Measurements from ENCODE around the gene PLRG1. TPM values are rescaled to one million over a fixed set of nuclear protein-coding genes. Genes with fewer than 3 reads are reported as not detected.

PLRG1 gene
- total and polyA plus RNA-seq, 4 donors, result 47.0 to 62.6 (median 60.6) TPM

GRCh38 chr4:154534296-154534695 is 15.9 kb downstream of the PLRG1 start:
- Histone ChIP-seq H3K4me3 (no peak overlapping the region), H3K9ac (ENCODE audit: insufficient read depth in 1 of 2, low read length in 2 of 2) (no peak overlapping the region), H3K4me1 (ENCODE audit: control insufficient read depth in 5 of 5, insufficient read depth in 5 of 5, low read length in 5 of 5) (peaks cover 0 to 5% (median 0%) of the 10 kb centered on the region in 5 donors), H3K9me3 (ENCODE audit: control insufficient read depth in 4 of 4, insufficient read depth in 3 of 4, low read length in 3 of 4) (no peaks in the 10 kb centered on the region), H3K36me3 (ENCODE audit: control insufficient read depth in 4 of 4, insufficient read depth in 4 of 4, low read length in 4 of 4) (peaks cover 6 to 19% (median 14%) of the 10 kb centered on the region in 4 donors), H3K27me3 (ENCODE audit: control insufficient read depth in 3 of 3, insufficient read depth in 3 of 3, low read length in 2 of 3) (no peaks in the 10 kb centered on the region), H3K27ac (ENCODE audit: low read depth in 1 of 2, low read length in 1 of 2) (no peak overlapping the region)
- TF ChIP-seq, protein P1, sequence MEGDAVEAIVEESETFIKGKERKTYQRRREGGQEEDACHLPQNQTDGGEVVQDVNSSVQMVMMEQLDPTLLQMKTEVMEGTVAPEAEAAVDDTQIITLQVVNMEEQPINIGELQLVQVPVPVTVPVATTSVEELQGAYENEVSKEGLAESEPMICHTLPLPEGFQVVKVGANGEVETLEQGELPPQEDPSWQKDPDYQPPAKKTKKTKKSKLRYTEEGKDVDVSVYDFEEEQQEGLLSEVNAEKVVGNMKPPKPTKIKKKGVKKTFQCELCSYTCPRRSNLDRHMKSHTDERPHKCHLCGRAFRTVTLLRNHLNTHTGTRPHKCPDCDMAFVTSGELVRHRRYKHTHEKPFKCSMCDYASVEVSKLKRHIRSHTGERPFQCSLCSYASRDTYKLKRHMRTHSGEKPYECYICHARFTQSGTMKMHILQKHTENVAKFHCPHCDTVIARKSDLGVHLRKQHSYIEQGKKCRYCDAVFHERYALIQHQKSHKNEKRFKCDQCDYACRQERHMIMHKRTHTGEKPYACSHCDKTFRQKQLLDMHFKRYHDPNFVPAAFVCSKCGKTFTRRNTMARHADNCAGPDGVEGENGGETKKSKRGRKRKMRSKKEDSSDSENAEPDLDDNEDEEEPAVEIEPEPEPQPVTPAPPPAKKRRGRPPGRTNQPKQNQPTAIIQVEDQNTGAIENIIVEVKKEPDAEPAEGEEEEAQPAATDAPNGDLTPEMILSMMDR (IDR thresholded peaks at IDR 0.05; ENCODE audit: control extremely low read depth, extremely low read depth), result no peak
- 92 to 95% methylated on average over 1 of the region's 1 CpG for WGBS, 2 donors
- DNase-seq (no peak), ATAC-seq (ENCODE audit: insufficient read depth, low FRiP score) (no peak)

DNA sequence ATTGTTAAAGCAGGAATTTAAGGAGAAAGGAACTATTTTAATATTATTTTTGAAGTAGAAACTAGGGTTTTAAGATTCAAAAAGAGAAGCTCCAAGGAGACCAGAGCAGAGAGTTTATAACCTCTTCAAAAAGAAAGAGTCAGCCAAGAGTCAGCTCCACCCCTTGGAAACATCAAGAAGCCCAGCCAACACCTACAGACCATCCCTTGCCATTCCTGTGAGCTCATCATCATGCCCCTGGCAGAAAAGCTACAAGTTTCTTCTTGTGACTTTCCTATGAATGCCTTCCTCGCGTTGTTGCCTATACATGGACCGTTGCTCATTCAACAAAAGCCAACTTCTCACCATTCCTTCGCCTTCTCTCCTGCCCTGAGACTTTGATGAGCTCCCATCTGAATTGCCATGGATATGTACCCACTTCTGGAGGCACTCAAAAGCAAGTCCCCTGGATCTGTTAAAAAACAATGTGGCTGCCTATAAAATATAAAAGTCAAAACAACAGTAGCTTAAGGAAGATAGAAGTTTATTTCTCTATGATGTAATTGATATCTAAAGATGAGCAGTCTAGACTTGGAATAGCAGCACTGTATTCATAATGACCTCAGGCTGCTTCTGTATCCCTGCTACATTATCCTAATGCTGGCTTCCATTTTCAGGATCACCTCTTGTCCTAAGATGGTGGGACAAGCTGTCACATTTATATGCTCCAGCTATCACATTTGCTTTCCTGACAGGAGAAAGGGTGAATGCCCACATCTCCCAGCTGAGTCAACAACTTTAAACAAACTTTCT is 20.3 kb downstream of the PLRG1 start:
- TF ChIP-seq, protein P1 (IDR thresholded peaks at IDR 0.05; ENCODE audit: control extremely low read depth, extremely low read depth), result no peak
- WGBS, 2 donors, result 89 to 94% methylated on average over 4 of the region's 4 CpGs
- H3K4me3 ChIP-seq, result no peak overlapping the region
- no peaks in the 10 kb centered on the region for H3K36me3 ChIP-seq (ENCODE audit: control insufficient read depth in 4 of 4, insufficient read depth in 4 of 4, low read length in 4 of 4)
- no peak for ATAC-seq (ENCODE audit: insufficient read depth, low FRiP score)
- no peak overlapping the region for H3K27ac ChIP-seq (ENCODE audit: low read depth in 1 of 2, low read length in 1 of 2)
- DNase-seq, result peak in 2 of 3 donors; percentile 32 to 40
- peaks cover 0 to 6% (median 3%) of the 10 kb centered on the region in 5 donors for H3K4me1 ChIP-seq (ENCODE audit: control insufficient read depth in 5 of 5, insufficient read depth in 5 of 5, low read length in 5 of 5)
- H3K27me3 ChIP-seq (ENCODE audit: control insufficient read depth in 3 of 3, insufficient read depth in 3 of 3, low read length in 2 of 3), result no peaks in the 10 kb centered on the region
- no peak overlapping the region for H3K9ac ChIP-seq (ENCODE audit: insufficient read depth in 1 of 2, low read length in 2 of 2)
- no peaks in the 10 kb centered on the region for H3K9me3 ChIP-seq (ENCODE audit: control insufficient read depth in 4 of 4, insufficient read depth in 3 of 4, low read length in 3 of 4)

GRCh38 chr4:154528869-154529268 is 21.3 kb downstream of the PLRG1 start:
- Histone ChIP-seq H3K4me3 (no peak overlapping the region), H3K9me3 (ENCODE audit: control insufficient read depth in 4 of 4, insufficient read depth in 3 of 4, low read length in 3 of 4) (no peaks in the 10 kb centered on the region), H3K36me3 (ENCODE audit: control insufficient read depth in 4 of 4, insufficient read depth in 4 of 4, low read length in 4 of 4) (no peaks in the 10 kb centered on the region), H3K27ac (ENCODE audit: low read depth in 1 of 2, low read length in 1 of 2) (no peak overlapping the region), H3K27me3 (ENCODE audit: control insufficient read depth in 3 of 3, insufficient read depth in 3 of 3, low read length in 2 of 3) (no peaks in the 10 kb centered on the region), H3K4me1 (ENCODE audit: control insufficient read depth in 5 of 5, insufficient read depth in 5 of 5, low read length in 5 of 5) (peaks cover 0 to 6% (median 3%) of the 10 kb centered on the region in 5 donors), H3K9ac (ENCODE audit: insufficient read depth in 1 of 2, low read length in 2 of 2) (no peak overlapping the region)
- DNase-seq (peak in 2 of 3 donors; percentile 54 to 63), ATAC-seq (ENCODE audit: insufficient read depth, low FRiP score) (peak; percentile 49)
- TF ChIP-seq, protein P1 (IDR thresholded peaks at IDR 0.05; ENCODE audit: control extremely low read depth, extremely low read depth), result no peak
- 41 to 74% methylated on average over 2 of the region's 2 CpGs for WGBS, 2 donors

All from lung (tissue), 12 donors.